Astrocyte (in vitro differentiated cells and primary cell): ENCODE results near the gene PRDX1.
"Not testable (repeated sequence)": the region's sequence is repeated elsewhere in the genome, so short reads cannot be mapped to it uniquely, and the experiment has no call there.

Source experiments
- CTCF ChIP-seq: IDR thresholded peaks from 2 replicates; pipeline ENCODE4 v1.5.1; 2011; ENCODE audit warnings: low read depth, mild to moderate bottlenecking, inconsistent platforms, low read length, moderate library complexity; ENCODE audit not compliant: insufficient read depth
- EZH2 ChIP-seq: IDR thresholded peaks from 2 replicates; pipeline ENCODE4 v1.6.1; 2012; ENCODE audit warnings: mild to moderate bottlenecking, low read length, inconsistent platforms; ENCODE audit not compliant: insufficient read depth

- not testable (repeated sequence) for TF ChIP-seq CTCF, EZH2
These were observed 54.3 kb downstream of the PRDX1 start for GRCh38 chr1:45467353-45467752.
